PC-9 (cell line): Measurements from ENCODE around the gene SCAF8. TPM values are rescaled to one million over a fixed set of nuclear protein-coding genes. Genes with fewer than 3 reads are reported as not detected.
A peak's percentile ranks its signal among the peaks of the same experiment; 100 is the strongest.
"Not testable (repeated sequence)": the region's sequence is repeated elsewhere in the genome, so short reads cannot be mapped to it uniquely, and the experiment has no call there.

ENCODE experiments used
- BruUV-seq: library from RNA; stranded (reverse); fragments of 400-500 nt; replicated peaks from 2 replicates; lab custom pipeline; 2021; lab: Mats Ljungman, UMichigan
- CTCF ChIA-PET: fragments of 300-600 bp; sonication (Branson Sonifier 250); formaldehyde crosslinking; loops from one replicate; lab custom pipeline; 2022; ENCODE audit warnings: antibody characterized with exemption; lab: Charles Lee
- POLR2A ChIA-PET: fragments of 300-600 bp; sonication (Branson Sonifier 250); formaldehyde crosslinking; loops from one replicate; lab custom pipeline; 2022; ENCODE audit warnings: antibody characterized with exemption; ENCODE audit not compliant: unreplicated experiment; lab: Charles Lee
- DNase-seq, 2 experiments: peaks; one replicate each; pipeline versions ENCODE4 v3.0.0 to v3.0.0-alpha.2; 2015 to 2022; ENCODE audit warnings: mixed read lengths in 1 of 2
- H2AFZ ChIP-seq: fragments of 200-600 bp; sonication (generic); 2 replicates; pipeline ENCODE4 v1.8.1; 2017; ENCODE audit warnings: antibody characterized with exemption
- H3F3A ChIP-seq: fragments of 200-600 bp; sonication (generic); 2 replicates; pipeline ENCODE4 v1.8.1; 2017; ENCODE audit warnings: antibody characterized with exemption, mild to moderate bottlenecking, low read depth; ENCODE audit not compliant: insufficient read depth
- H3K27ac ChIP-seq: fragments of 200-600 bp; sonication (generic); 2 replicates; pipeline ENCODE4 v1.6.1; 2016; ENCODE audit warnings: mixed run types
- H3K27me3 ChIP-seq: fragments of 200-600 bp; sonication (generic); 2 replicates; pipeline ENCODE4 v1.6.1; 2016; ENCODE audit warnings: low read depth, mixed run types; ENCODE audit not compliant: insufficient read depth
- H3K36me3 ChIP-seq: fragments of 200-600 bp; sonication (generic); 2 replicates; pipeline ENCODE4 v1.6.1; 2016; ENCODE audit warnings: low read depth, mixed run types
- H3K4me1 ChIP-seq: fragments of 200-600 bp; sonication (generic); replicated peaks from 2 replicates; pipeline ENCODE4 v1.6.1; 2016; ENCODE audit warnings: mixed run types; ENCODE audit not compliant: insufficient read depth
- H3K4me2 ChIP-seq: fragments of 200-600 bp; sonication (generic); 2 replicates; pipeline ENCODE4 v1.6.1; 2017; ENCODE audit warnings: mixed run types
- H3K4me3 ChIP-seq: fragments of 200-600 bp; sonication (generic); 2 replicates; pipeline ENCODE4 v1.6.1; 2016; ENCODE audit warnings: mixed run types
- H3K79me2 ChIP-seq: fragments of 200-600 bp; sonication (generic); 2 replicates; pipeline ENCODE4 v1.6.1; 2017; ENCODE audit warnings: low read depth, mixed run types
- H3K9me2 ChIP-seq: fragments of 200-600 bp; sonication (generic); 2 replicates; pipeline ENCODE4 v1.8.1; 2017; ENCODE audit warnings: mild to moderate bottlenecking; ENCODE audit not compliant: insufficient read depth
- H3K9me3 ChIP-seq: fragments of 200-600 bp; sonication (generic); 2 replicates; pipeline ENCODE4 v1.8.1; 2016; ENCODE audit warnings: low read depth; ENCODE audit not compliant: insufficient read depth
- H4K20me1 ChIP-seq: fragments of 200-600 bp; sonication (generic); 2 replicates; pipeline ENCODE4 v1.8.1; 2017; ENCODE audit not compliant: insufficient read depth
- CTCF ChIP-seq: fragments of 200-600 bp; sonication (generic); conservative IDR thresholded peaks from 2 replicates; pipeline ENCODE4 v1.6.1; 2017; ENCODE audit warnings: mixed run types, antibody characterized with exemption, mild to moderate bottlenecking, moderate library complexity
- EZH2 ChIP-seq: fragments of 200-600 bp; sonication (generic); IDR thresholded peaks from 2 replicates; pipeline ENCODE4 v1.8.0; 2017; ENCODE audit warnings: antibody characterized with exemption, low read depth
- intact Hi-C: fragments of 100-400 bp; cut with micrococcal nuclease; formaldehyde crosslinking; loops from one replicate; pipeline ENCODE4 v1.10.0; 2022; ENCODE audit not compliant: unreplicated experiment
- total RNA-seq: library from RNA; stranded (reverse); gene quantifications from 2 replicates; pipeline ENCODE4 v1.2.3, GENCODE V29; 2021

SCAF8 gene
- total RNA-seq, 1 experiment from 2014 or later, result 22.7 TPM

GRCh38 chr6:154800338-154800737 lies 67.1 kb downstream of the SCAF8 start:
- Histone ChIP-seq H3F3A (peaks cover 19% of the 10 kb centered on the region; the same call in 1 of the 2 replicates), H2AFZ (no peak overlapping the region), H3K4me1 (no peaks in the 10 kb centered on the region), H3K4me3 (no peak overlapping the region), H3K27me3 (no peaks in the 10 kb centered on the region), H4K20me1 (peaks cover 20% of the 10 kb centered on the region), H3K4me2 (no peak overlapping the region), H3K36me3 (peaks cover 20% of the 10 kb centered on the region; the same call in 1 of the 2 replicates), H3K9me2 (no peaks in the 10 kb centered on the region), H3K79me2 (peaks cover 10% of the 10 kb centered on the region; the same call in 1 of the 2 replicates), H3K9me3 (no peaks in the 10 kb centered on the region), H3K27ac (no peak overlapping the region; the same call in 1 of the 2 replicates)
- POLR2A ChIA-PET, result no interaction called here
- no TSS peak for BruUV-seq
- TF ChIP-seq EZH2 (no peak), CTCF (no peak)
- intact Hi-C loops, result no loop called here
- DNase-seq, result no peak
- CTCF ChIA-PET, result no interaction called here

- H3K79me2 ChIP-seq, result peaks cover 12% of the 10 kb centered on the region; the same call in 1 of the 2 replicates
- H3K4me1 ChIP-seq, result no peaks in the 10 kb centered on the region
- peaks cover 37% of the 10 kb centered on the region for H3K36me3 ChIP-seq
- intact Hi-C loops, result loop anchor here (1.0 to 5.0 kb wide), 3 partner anchors 72 to 648 kb away; partner anchors contain the start of gene SCAF8
- CTCF ChIA-PET, result interaction anchor here (0.7 to 2.6 kb wide), 2 partner anchors 130 to 509 kb away, joined by 3 to 12 read pairs; no protein-coding TSS in a partner anchor
- no peaks in the 10 kb centered on the region for H3K27me3 ChIP-seq
- no peak overlapping the region for H2AFZ ChIP-seq
- H3K4me2 ChIP-seq, result no peak overlapping the region
- no TSS peak for BruUV-seq
- no peak for DNase-seq
- H3F3A ChIP-seq, result peaks cover 33% of the 10 kb centered on the region; the same call in 1 of the 2 replicates
- no peak for TF ChIP-seq EZH2
- TF ChIP-seq CTCF, result peak; percentile 69
- no peaks in the 10 kb centered on the region for H3K9me2 ChIP-seq
- no peak overlapping the region for H3K27ac ChIP-seq
- H3K9me3 ChIP-seq, result no peaks in the 10 kb centered on the region
- H3K4me3 ChIP-seq, result no peak overlapping the region
- peaks cover 24% of the 10 kb centered on the region for H4K20me1 ChIP-seq
- POLR2A ChIA-PET, result interaction anchor here (0.6 kb wide), 1 partner anchor 130 kb away, joined by 6 read pairs; no protein-coding TSS in a partner anchor
Measured at GRCh38 chr6:154805288-154805911, 72.2 kb downstream of the SCAF8 start.

- H3K79me2 ChIP-seq, result peaks cover 9% of the 10 kb centered on the region; the same call in 1 of the 2 replicates
- BruUV-seq, result no TSS peak
- H3K4me1 ChIP-seq, result no peaks in the 10 kb centered on the region
- no peaks in the 10 kb centered on the region for H3K27me3 ChIP-seq
- no peak overlapping the region for H2AFZ ChIP-seq
- H3K27ac ChIP-seq, result no peak overlapping the region
- H3F3A ChIP-seq, result peaks cover 26% of the 10 kb centered on the region; the same call in 1 of the 2 replicates
- POLR2A ChIA-PET, result no interaction called here
- H3K4me2 ChIP-seq, result no peak overlapping the region
- H4K20me1 ChIP-seq, result peaks cover 27% of the 10 kb centered on the region
- DNase-seq, result no peak
- no peak for TF ChIP-seq EZH2
- no peak for TF ChIP-seq CTCF
- peaks cover 44% of the 10 kb centered on the region for H3K36me3 ChIP-seq
- no peaks in the 10 kb centered on the region for H3K9me2 ChIP-seq
- intact Hi-C loops, result loop anchor here (5.0 kb wide), 1 partner anchor 650 kb away; no protein-coding TSS in a partner anchor
- no peak overlapping the region for H3K4me3 ChIP-seq
- H3K9me3 ChIP-seq, result no peaks in the 10 kb centered on the region
- CTCF ChIA-PET, result no interaction called here
Measured at GRCh38 chr6:154806804-154807203, 73.6 kb downstream of the SCAF8 start.

GRCh38 chr6:154811663-154812062 lies 78.4 kb downstream of the SCAF8 start:
- H3K79me2 ChIP-seq, BruUV-seq, POLR2A ChIA-PET, DNase-seq, CTCF ChIA-PET, H3K27ac ChIP-seq, intact Hi-C loops, H2AFZ ChIP-seq, H3K27me3 ChIP-seq, H3K4me3 ChIP-seq, H3K9me2 ChIP-seq, H3K4me1 ChIP-seq, H3K9me3 ChIP-seq, H3K4me2 ChIP-seq: not testable (repeated sequence)
- Histone ChIP-seq H4K20me1 (peaks cover 19% of the 10 kb centered on the region), H3K36me3 (peaks cover 45% of the 10 kb centered on the region), H3F3A (peaks cover 16% of the 10 kb centered on the region; the same call in 1 of the 2 replicates)
